H1 (cell line): ENCODE results near the gene TRPV6. TPM values are rescaled to one million over a fixed set of nuclear protein-coding genes. Genes with fewer than 3 reads are reported as not detected.

ENCODE experiments used
- CTCF ChIA-PET: fragments of 300-600 bp; sonication (Branson Sonifier 250); formaldehyde crosslinking; loops from one replicate; lab custom pipeline; 2021; ENCODE audit not compliant: partially characterized antibody; lab: Charles Lee
- POLR2A ChIA-PET: fragments of 300-600 bp; sonication (Branson Sonifier 250); formaldehyde crosslinking; loops from one replicate; lab custom pipeline; 2021; ENCODE audit warnings: inconsistent platforms; ENCODE audit not compliant: partially characterized antibody; lab: Charles Lee
- DNase-seq, 2 experiments: peaks; one replicate each; pipeline versions ENCODE4 v3.0.0 to v3.0.0-alpha.2; 2010 to 2022; ENCODE audit warnings: low spot score in 2 of 2, low read depth in 1 of 2, mixed read lengths in 1 of 2
- FAIRE-seq: peaks from 2 replicates; lab custom pipeline; 2011; peaks lifted over from hg19 to GRCh38; lab: Jason Lieb, UNC
- H2AFZ ChIP-seq: 2 replicates; pipeline ENCODE4 v1.8.1; 2012; ENCODE audit warnings: low read length, inconsistent platforms
- H2AK5ac ChIP-seq: 2 replicates; pipeline ENCODE4 v1.6.1; 2013; ENCODE audit warnings: low read depth, low read length
- H2BK120ac ChIP-seq: replicated peaks from 2 replicates; pipeline ENCODE3; 2013; ENCODE audit warnings: low read depth, low read length, inconsistent platforms
- H2BK12ac ChIP-seq: 2 replicates; pipeline ENCODE4 v1.6.1; 2013; ENCODE audit warnings: low read depth, low read length
- H2BK15ac ChIP-seq: 2 replicates; pipeline ENCODE4 v1.6.1; 2013; ENCODE audit warnings: low read length
- H2BK20ac ChIP-seq: 2 replicates; pipeline ENCODE4 v1.6.1; 2013; ENCODE audit warnings: low read length
- H2BK5ac ChIP-seq: 2 replicates; pipeline ENCODE4 v1.6.1; 2013; ENCODE audit warnings: low read depth, low read length
- H3K14ac ChIP-seq: 2 replicates; pipeline ENCODE4 v1.6.1; 2013; ENCODE audit warnings: inconsistent platforms; ENCODE audit not compliant: insufficient read length
- H3K18ac ChIP-seq: 2 replicates; pipeline ENCODE4 v1.6.1; 2013; ENCODE audit warnings: low read length; ENCODE audit errors: extremely low read depth
- H3K23ac ChIP-seq: 2 replicates; pipeline ENCODE4 v1.6.1; 2013; ENCODE audit warnings: inconsistent platforms; ENCODE audit not compliant: insufficient read length
- H3K23me2 ChIP-seq: 2 replicates; pipeline ENCODE4 v1.6.1; 2013; ENCODE audit warnings: low read depth, low read length
- H3K27ac ChIP-seq: 2 replicates; pipeline ENCODE4 v1.6.1; 2011; ENCODE audit warnings: low read depth, low read length, inconsistent platforms
- H3K27me3 ChIP-seq, 4 experiments: replicated peaks in 1 of 4; 1 replicate in 1 of 4; 2 replicates in 3 of 4; pipeline versions ENCODE4 v1.6.1 to v1.8.1; 2011 to 2013; ENCODE audit warnings: low read length in 3 of 4, mild to moderate bottlenecking in 3 of 4, inconsistent platforms in 2 of 4, mixed read lengths in 2 of 4, moderate library complexity in 1 of 4; ENCODE audit not compliant: control insufficient read depth in 3 of 4, insufficient read depth in 3 of 4; ENCODE audit errors: extremely low read depth in 1 of 4
- H3K36me3 ChIP-seq, 4 experiments: 2 replicates each; pipeline versions ENCODE4 v1.6.1 to v1.8.1; 2011 to 2013; ENCODE audit warnings: mild to moderate bottlenecking in 4 of 4, low read length in 3 of 4, moderate library complexity in 2 of 4, control low read depth in 1 of 4, inconsistent platforms in 1 of 4; ENCODE audit not compliant: insufficient read depth in 4 of 4, control insufficient read depth in 2 of 4
- H3K4ac ChIP-seq: replicated peaks from 2 replicates; pipeline ENCODE3; 2013; ENCODE audit warnings: low read length, low read depth, mixed read lengths, inconsistent platforms; ENCODE audit not compliant: insufficient read length
- H3K4me1 ChIP-seq, 4 experiments: replicated peaks in 1 of 4; 1 replicate in 1 of 4; 2 replicates in 3 of 4; pipeline versions ENCODE4 v1.6.1 to v1.8.1; 2011 to 2013; ENCODE audit warnings: low read length in 3 of 4, inconsistent platforms in 2 of 4, mixed read lengths in 1 of 4; ENCODE audit not compliant: insufficient read depth in 4 of 4, control insufficient read depth in 3 of 4
- H3K4me2 ChIP-seq, 2 experiments: 2 replicates each; pipeline versions ENCODE4 v1.6.1 to v1.8.1; 2011 to 2013; ENCODE audit warnings: low read depth in 2 of 2, low read length in 2 of 2, control low read depth in 1 of 2, inconsistent platforms in 1 of 2, mild to moderate bottlenecking in 1 of 2; ENCODE audit not compliant: insufficient read depth in 1 of 2
- H3K4me3 ChIP-seq, 4 experiments: fragments of 200-600, 300-600 bp in 1 of 4; sonication (generic), shearing (Covaris generic), sonication (Bioruptor Twin) in 1 of 4; 2 replicates each; pipeline versions ENCODE4 v1.5.1 to v1.8.1; 2011 to 2016; ENCODE audit warnings: low read length in 4 of 4, low read depth in 3 of 4, control low read depth in 2 of 4, inconsistent platforms in 2 of 4, mild to moderate bottlenecking in 2 of 4, mixed read lengths in 1 of 4, moderate library complexity in 1 of 4; ENCODE audit not compliant: insufficient read depth in 2 of 4; ENCODE audit errors: extremely low read depth in 1 of 4
- H3K56ac ChIP-seq: replicated peaks from 2 replicates; pipeline ENCODE3; 2013; ENCODE audit warnings: low read depth, mild to moderate bottlenecking, mixed read lengths, low read length, inconsistent platforms; ENCODE audit not compliant: insufficient read length
- H3K79me1 ChIP-seq: 2 replicates; pipeline ENCODE4 v1.6.1; 2013; ENCODE audit warnings: low read depth, low read length, control low read depth
- H3K79me2 ChIP-seq, 2 experiments: 2 replicates each; pipeline versions ENCODE4 v1.6.1 to v1.8.1; 2012 to 2013; ENCODE audit warnings: low read length in 2 of 2, mild to moderate bottlenecking in 2 of 2, inconsistent platforms in 1 of 2; ENCODE audit not compliant: insufficient read depth in 2 of 2, control insufficient read depth in 1 of 2
- H3K9ac ChIP-seq, 4 experiments: replicated peaks in 1 of 4; 1 replicate in 1 of 4; 2 replicates in 3 of 4; pipeline versions ENCODE4 v1.6.1 to v1.8.1; 2011 to 2013; ENCODE audit warnings: low read depth in 3 of 4, low read length in 3 of 4, control low read depth in 2 of 4, mild to moderate bottlenecking in 2 of 4, moderate library complexity in 2 of 4, inconsistent platforms in 1 of 4; ENCODE audit errors: extremely low read depth in 1 of 4
- H3K9me3 ChIP-seq, 2 experiments: 2 replicates each; pipeline versions ENCODE4 v1.6.1 to v1.8.1; 2012 to 2013; ENCODE audit warnings: mild to moderate bottlenecking in 2 of 2, moderate library complexity in 2 of 2, control low read depth in 1 of 2, inconsistent platforms in 1 of 2, low read depth in 1 of 2, low read length in 1 of 2, mixed read lengths in 1 of 2; ENCODE audit not compliant: insufficient read depth in 2 of 2
- H4K20me1 ChIP-seq, 2 experiments: replicated peaks in 1 of 2; 2 replicates each; pipeline versions ENCODE3 to v1.8.1; 2011 to 2013; ENCODE audit warnings: inconsistent platforms in 2 of 2, low read length in 2 of 2, mild to moderate bottlenecking in 1 of 2; ENCODE audit not compliant: insufficient read depth in 2 of 2, control insufficient read depth in 1 of 2
- H4K5ac ChIP-seq: 2 replicates; pipeline ENCODE4 v1.6.1; 2013; ENCODE audit warnings: low read length, low read depth, mixed read lengths, inconsistent platforms; ENCODE audit not compliant: insufficient read length
- H4K8ac ChIP-seq: 2 replicates; pipeline ENCODE4 v1.8.0; 2013; ENCODE audit warnings: mild to moderate bottlenecking, moderate library complexity, low read length, inconsistent platforms; ENCODE audit not compliant: insufficient read depth; ENCODE audit errors: extremely low read depth
- H4K91ac ChIP-seq: replicated peaks from 2 replicates; pipeline ENCODE3; 2013; ENCODE audit warnings: low read length, mixed read lengths, inconsistent platforms; ENCODE audit not compliant: insufficient read length
- CREB1 ChIP-seq: IDR thresholded peaks from 2 replicates; pipeline ENCODE4 v1.6.1; 2012; ENCODE audit warnings: inconsistent platforms
- GTF2F1 ChIP-seq: IDR thresholded peaks from 2 replicates; pipeline ENCODE4 v1.6.1; 2012; ENCODE audit warnings: low read depth, low read length, improper control_type of control experiment, borderline replicate concordance
- NANOG ChIP-seq: IDR thresholded peaks from 2 replicates; pipeline ENCODE4 v1.6.1; 2011; ENCODE audit warnings: low read length, low read depth, mild to moderate bottlenecking, inconsistent platforms; ENCODE audit not compliant: insufficient read depth, poor library complexity, severe bottlenecking
- POLR2AphosphoS5 ChIP-seq: IDR thresholded peaks from 2 replicates; pipeline ENCODE4 v1.6.1; 2011; ENCODE audit warnings: low read depth, low read length
- SP1 ChIP-seq: IDR thresholded peaks from 2 replicates; pipeline ENCODE4 v1.6.1; 2011; ENCODE audit warnings: low read depth, low read length
- SP4 ChIP-seq: IDR thresholded peaks from 2 replicates; pipeline ENCODE4 v1.6.1; 2012; ENCODE audit warnings: low read length, inconsistent platforms
- YY1 ChIP-seq: IDR thresholded peaks from 2 replicates; pipeline ENCODE4 v1.6.1; 2011; ENCODE audit warnings: low read depth, mild to moderate bottlenecking, low read length
- WGBS, 2 experiments: shearing (Covaris generic) in 1 of 2; methylation state at CpG; one replicate each; pipeline versions ENCODE4 v1.1.6 to v1.1.7; 2013 to 2015; ENCODE audit warnings: low lambda C conversion rate in 2 of 2, mixed read lengths in 2 of 2, inconsistent platforms in 1 of 2, low coverage in 1 of 2, missing lambda C conversion rate in 1 of 2; ENCODE audit not compliant: insufficient replicate concordance in 2 of 2, insufficient coverage in 1 of 2, insufficient read length in 1 of 2; ENCODE audit errors: extremely low coverage in 1 of 2, missing lambda C conversion rate in 1 of 2; 5-methylcytosine and 5-hydroxymethylcytosine counted together
- polyA plus RNA-seq, 7 experiments: library from polyadenylated mRNA; depleted of rRNA in 3 of 7; stranded (reverse) in 5 of 7; unstranded in 2 of 7; fragments of >200 nt in 5 of 7; fragments of 200-250 nt in 2 of 7; gene quantifications; 1 replicate in 5 of 7; 2 replicates in 1 of 7; 4 replicates in 1 of 7; pipeline versions ENCODE4 v1.2.1 to v1.2.3, GENCODE V29; 2011 to 2013; ENCODE audit warnings: missing spikeins in 2 of 7, mixed read lengths in 2 of 7
- total RNA-seq: library from RNA; stranded (reverse); fragmentation: NEBNext Ultra II Directional; extraction: Animal tissue kit (Norgen Biotek cat#: 25700); gene quantifications from 2 replicates; pipeline ENCODE4 v1.2.1, GENCODE V29; 2021
- TF ChIP-seq, protein P1 (sequence below): IDR thresholded peaks from 2 replicates; pipeline ENCODE4 v1.6.1; 2012; ENCODE audit warnings: inconsistent platforms

The TRPV6 gene
- total and polyA plus RNA-seq, 2 of the 8 experiments (the other 6 are each of a cell fraction or from before 2014, with no cell fraction given): 0.52 to 1.1 TPM

DNA sequence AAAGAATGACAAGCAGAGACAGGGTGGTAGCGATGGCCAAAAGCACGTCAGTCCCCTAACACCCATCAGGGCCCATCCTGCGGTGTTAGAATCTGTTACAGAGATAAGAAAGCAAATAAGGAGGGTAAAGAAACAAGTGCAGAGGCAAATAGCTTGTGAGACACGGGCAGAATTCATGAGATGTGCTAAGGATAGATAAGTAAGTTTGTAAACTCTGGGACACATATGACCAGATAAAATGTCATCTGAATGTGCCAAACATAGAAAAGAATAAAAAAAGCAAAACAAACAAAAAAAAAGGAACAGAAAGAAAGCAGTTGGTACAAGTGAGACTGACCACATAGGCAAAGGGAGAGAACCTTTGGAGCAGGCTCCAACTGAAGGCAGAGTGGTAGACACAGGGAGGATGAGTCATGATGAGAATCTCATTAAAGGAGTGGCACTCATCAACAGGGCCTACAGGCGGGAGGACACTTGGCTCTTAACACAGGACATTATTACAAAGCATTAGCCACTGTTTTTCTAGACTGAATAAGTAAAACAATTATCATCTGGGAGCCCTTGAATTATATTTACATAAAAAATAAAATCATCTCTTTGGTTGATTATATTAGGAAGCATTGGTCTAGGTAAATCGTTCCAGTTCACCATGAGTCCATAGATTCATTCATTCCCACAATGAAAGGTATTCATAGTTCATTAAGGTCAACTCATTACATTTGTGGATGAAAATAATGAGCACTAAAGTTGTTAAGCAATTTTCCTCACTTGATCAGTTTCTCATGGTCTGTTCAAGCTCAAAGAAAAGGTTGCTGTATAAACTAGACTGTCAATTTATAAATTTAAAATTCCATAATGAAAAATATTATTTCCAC is 52.1 kb downstream of the TRPV6 start:
- H3K4me2 ChIP-seq: no peak overlapping the region
- H3K14ac ChIP-seq: no peak overlapping the region
- H3K79me2 ChIP-seq: no peaks in the 10 kb centered on the region
- H3K27ac ChIP-seq: no peak overlapping the region
- H2BK15ac ChIP-seq: no peak overlapping the region
- H3K56ac ChIP-seq: no peak overlapping the region
- H3K27me3 ChIP-seq: no peaks in the 10 kb centered on the region
- 92% methylated on average over 6 of the region's 6 CpGs; no CpG with 5 or more reads in 1 of the 2 experiments for WGBS, 2 experiments
- no peak overlapping the region for H3K9ac ChIP-seq
- no peak overlapping the region for H2BK20ac ChIP-seq
- no peak overlapping the region for H4K8ac ChIP-seq
- no peak overlapping the region for H2AK5ac ChIP-seq
- H3K18ac ChIP-seq: no peak overlapping the region
- ChIA-PET POLR2A (no interaction called here), CTCF (interaction anchor here (1.1 to 1.8 kb wide), 4 partner anchors 22 to 50 kb away, joined by 3 to 9 read pairs (median 4); no protein-coding TSS in a partner anchor)
- H3K4me1 ChIP-seq: no peaks in the 10 kb centered on the region
- DNase-seq (no peak), FAIRE-seq (no peak)
- no peaks in the 10 kb centered on the region for H3K36me3 ChIP-seq
- no peak overlapping the region for H4K91ac ChIP-seq
- H3K4ac ChIP-seq: no peak overlapping the region
- H3K79me1 ChIP-seq: no peaks in the 10 kb centered on the region
- H2AFZ ChIP-seq: no peak overlapping the region
- no peak overlapping the region for H3K4me3 ChIP-seq
- H3K9me3 ChIP-seq: no peaks in the 10 kb centered on the region
- H2BK12ac ChIP-seq: no peak overlapping the region
- TF ChIP-seq GTF2F1: no peak
- TF ChIP-seq SP4: no peak
- TF ChIP-seq CREB1: no peak
- TF ChIP-seq YY1: no peak
- TF ChIP-seq POLR2AphosphoS5: no peak
- TF ChIP-seq, protein P1, sequence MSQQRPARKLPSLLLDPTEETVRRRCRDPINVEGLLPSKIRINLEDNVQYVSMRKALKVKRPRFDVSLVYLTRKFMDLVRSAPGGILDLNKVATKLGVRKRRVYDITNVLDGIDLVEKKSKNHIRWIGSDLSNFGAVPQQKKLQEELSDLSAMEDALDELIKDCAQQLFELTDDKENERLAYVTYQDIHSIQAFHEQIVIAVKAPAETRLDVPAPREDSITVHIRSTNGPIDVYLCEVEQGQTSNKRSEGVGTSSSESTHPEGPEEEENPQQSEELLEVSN: no peak
- TF ChIP-seq NANOG: no peak
- no peak for TF ChIP-seq SP1
- H3K23ac ChIP-seq: no peak overlapping the region
- no peaks in the 10 kb centered on the region for H4K20me1 ChIP-seq
- H2BK120ac ChIP-seq: no peak overlapping the region
- no peak overlapping the region for H2BK5ac ChIP-seq
- no peaks in the 10 kb centered on the region for H3K23me2 ChIP-seq
- no peak overlapping the region for H4K5ac ChIP-seq
